NK-92 treated with Interleukin-12 subunit alpha and Interleukin-12 subunit beta, amount 100 ng/mL, for 24 hours (cell line): ENCODE results near the gene LRP1B.

Source experiments
- DNase-seq: peaks from one replicate; lab custom pipeline; 2025; lab: John Stamatoyannopoulos, UW

Gene LRP1B

DNA sequence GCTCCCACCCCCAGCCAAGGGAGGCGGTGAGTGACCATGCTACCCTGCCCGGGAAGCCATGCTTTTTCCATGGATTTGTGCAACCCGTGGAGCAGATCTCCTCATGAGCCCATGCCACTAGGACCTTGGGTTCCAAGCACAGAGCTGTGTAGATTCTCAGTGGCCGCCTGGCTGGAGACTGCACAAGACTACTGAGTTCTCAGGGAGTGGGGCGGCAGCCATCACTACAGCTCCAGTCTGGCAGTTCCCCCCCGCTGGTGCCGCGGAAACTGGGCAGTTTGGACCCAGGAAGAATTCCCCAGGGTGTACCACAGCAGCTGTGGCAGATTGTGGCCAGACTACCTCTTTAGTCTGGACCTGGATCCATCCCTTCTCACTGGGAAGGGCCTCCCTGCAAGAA, 470.6 kb downstream of the LRP1B start:
- no peak for DNase-seq

DNA sequence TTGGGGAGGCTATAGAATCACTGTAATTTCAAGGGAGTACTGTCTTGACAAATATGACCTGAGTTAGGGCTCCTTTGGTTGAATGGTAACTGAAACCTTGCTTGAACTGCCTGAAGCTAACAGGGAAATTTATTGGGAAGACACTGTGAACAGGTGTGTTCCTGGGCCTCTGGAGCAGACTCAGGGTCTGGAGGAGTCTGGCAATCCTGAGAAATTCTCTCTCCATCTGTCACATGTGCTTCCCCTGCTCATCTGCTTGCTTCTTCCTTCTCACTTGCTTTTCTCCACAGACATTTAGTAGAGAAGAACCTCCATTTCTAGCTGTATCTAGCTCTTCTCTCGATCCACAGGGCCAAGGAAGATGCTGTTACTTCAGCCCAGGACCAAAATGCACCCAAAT, 476.5 kb downstream of the LRP1B start:
- DNase-seq, result no peak

DNA sequence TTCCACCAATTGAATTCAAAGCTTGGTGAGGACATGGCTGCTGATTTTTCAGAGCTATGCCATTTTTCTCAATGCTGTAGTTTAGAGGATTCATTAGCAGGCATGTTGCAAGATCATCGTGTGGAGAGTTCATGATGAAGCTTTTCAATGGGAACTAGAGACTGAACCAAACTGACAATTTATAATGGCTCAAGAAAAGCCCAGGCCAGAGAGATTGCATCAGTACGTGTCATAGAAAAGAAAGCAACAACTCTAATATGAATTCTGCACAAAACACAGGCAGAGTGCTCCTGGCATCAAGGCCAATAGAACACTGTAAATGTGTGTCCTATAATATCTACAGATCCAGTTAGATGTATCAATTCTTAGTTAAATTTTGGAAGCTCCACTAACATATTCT, 477.6 kb downstream of the LRP1B start:
- DNase-seq, result no peak

DNA sequence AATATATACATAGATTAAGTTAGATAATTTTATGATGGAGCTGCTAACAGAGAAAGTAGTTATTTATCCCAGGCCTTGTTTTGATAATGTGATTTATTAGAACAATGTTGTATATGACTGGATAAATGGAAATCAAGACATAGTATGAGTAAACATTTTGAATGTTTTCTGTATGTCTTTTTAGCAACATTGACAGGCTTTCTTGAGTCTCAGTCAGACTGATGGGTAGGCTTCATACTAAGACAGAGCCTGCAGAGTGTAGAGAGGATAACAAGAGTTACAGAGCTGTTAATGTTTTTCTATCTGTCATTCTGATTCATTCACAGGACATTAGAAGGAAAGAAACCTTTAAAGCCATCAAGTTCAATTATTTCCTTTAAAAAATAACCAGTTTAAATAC, 478.5 kb downstream of the LRP1B start:
- DNase-seq, result no peak

DNA sequence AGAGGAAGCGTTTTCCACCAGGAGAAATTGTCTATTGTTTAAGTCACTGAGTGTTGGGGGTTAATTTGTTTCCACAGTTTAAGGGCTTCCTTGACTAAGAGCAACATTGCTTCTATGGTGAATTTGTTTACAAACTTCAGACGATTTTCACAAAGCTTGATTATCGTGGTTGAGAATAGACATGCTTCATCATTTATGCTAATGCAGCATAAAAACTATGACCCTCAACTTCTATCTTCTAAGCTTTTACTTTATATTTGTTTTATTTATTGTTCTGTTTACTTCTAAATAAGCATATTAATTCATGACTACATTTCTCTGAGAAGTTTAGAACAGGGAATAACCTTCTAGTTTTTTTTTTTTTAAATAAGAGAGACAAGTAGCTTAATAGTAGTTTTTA, 483.5 kb downstream of the LRP1B start:
- DNase-seq, result no peak

- DNase-seq, result no peak
These were observed 489.4 kb downstream of the LRP1B start for GRCh38 chr2:141641462-141641861.

- DNase-seq, result no peak
These were observed 491.0 kb downstream of the LRP1B start for GRCh38 chr2:141639809-141640208.

DNA sequence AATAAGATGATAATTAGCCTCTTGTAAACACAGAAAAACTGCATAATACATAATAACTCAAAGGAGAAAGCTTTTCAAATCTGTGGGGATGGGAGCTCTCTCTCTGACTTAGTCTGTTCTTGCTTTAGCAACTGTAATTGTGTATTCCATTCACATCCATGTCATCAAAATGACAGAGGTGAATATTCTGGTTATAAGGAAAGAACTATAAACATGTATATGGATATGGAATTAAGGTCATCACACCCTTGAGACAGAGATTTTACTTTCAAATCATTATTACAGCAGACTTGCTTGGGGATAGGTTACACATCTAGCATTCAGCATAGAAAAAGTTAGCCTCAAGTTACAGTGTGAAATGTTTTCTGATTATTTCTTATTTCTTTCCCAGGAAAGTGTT, 497.7 kb downstream of the LRP1B start:
- no peak for DNase-seq

DNA sequence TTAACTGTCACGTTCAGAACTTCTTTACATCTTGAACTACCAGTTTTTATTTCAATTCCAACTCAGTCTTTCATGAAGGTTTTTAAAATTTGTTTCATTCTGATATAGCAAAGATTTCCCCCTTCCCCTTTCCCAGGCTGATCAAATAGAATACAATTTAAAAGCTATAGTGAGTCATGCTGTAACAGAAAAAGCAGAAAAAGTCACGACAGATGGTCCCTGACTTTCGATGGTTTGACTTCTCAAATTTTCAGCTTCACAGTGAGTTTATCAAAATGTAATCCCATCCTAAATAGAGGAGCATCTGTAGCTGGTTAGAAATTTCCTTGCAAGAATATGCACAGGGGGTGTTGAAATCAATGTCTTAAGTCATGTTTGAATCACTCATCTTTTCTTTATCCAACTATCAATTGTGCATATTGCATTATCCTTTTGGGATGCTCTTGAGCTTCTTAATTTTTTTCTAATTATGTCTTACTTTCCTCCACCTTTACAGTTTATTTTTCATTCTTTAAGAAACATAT, 500.3 kb downstream of the LRP1B start:
- DNase-seq, result no peak

- no peak for DNase-seq
These were observed 510.4 kb downstream of the LRP1B start for GRCh38 chr2:141620372-141620771.

DNA sequence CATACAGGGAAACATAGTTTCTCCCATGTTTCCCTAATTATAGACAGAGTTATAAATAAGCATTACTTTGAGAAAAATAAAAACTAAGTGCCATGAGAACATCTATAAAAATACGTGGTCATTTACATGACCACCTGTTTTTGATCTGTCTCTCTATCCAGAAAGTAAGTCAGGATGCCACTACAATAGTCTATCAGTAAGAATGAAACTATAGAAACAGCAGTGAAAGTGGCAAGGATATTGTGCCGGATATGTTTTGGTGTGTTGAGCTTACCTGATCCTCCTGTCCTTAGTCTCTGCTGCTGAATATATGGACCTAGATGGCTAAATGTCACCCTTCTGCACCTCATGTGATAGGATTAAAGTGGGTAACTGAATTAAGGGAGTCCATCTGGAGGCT, 512.4 kb downstream of the LRP1B start:
- no peak for DNase-seq

DNA sequence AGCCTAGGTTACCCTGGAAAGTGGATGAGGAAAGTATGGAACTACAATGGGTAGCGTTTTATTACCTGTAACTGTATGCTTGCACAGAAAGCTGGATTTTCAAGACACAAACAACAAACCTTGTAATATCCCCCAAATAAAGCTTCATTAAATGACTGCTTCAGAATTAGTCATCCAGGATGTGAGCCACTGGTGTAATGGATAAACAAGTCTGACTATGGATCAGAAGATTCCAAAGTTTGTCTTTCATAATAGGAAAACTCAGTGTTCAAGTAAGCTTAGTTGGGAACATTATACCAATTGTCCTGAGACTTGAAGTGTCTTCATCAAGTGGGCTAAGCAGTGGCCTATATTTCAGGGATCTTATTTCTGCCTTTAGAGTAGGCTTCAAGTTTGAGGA, 518.8 kb downstream of the LRP1B start:
- no peak for DNase-seq

- DNase-seq, result no peak
These were observed 519.6 kb downstream of the LRP1B start for GRCh38 chr2:141611176-141611571.

GRCh38 chr2:141610564-141611175, 520.1 kb downstream of the LRP1B start:
- DNase-seq, result no peak

GRCh38 chr2:141605163-141605562, 525.7 kb downstream of the LRP1B start:
- no peak for DNase-seq

DNA sequence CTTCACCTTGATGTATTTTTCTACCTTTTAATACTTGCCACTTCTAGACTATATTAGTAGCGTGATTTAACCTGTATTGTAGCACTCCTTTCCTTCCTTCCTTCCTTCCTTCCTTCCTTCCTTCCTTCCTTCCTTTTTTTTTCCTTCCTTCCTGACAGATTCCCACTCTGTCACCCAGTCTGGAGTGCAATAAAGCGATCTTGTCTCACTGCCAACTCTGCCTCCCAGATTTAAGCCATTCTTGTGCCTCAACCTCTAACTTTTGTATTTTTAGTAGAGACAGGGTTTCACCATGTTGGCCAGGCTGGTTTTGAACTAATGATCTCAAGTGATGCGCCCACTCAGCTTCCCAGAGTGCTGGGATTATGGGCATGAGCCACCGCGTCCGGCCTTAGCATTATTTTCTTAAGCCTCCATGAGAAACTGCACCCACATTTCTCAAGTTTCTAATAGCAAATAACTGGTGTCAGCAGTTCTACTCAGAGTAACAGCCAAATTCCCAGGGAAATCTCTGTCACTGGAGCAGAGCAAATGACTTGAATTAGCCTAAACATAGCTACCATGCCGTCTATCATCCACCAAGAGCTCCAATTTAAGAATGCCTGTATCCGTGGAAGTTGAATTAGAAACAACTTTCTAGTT, 529.2 kb downstream of the LRP1B start:
- DNase-seq, result no peak

DNA sequence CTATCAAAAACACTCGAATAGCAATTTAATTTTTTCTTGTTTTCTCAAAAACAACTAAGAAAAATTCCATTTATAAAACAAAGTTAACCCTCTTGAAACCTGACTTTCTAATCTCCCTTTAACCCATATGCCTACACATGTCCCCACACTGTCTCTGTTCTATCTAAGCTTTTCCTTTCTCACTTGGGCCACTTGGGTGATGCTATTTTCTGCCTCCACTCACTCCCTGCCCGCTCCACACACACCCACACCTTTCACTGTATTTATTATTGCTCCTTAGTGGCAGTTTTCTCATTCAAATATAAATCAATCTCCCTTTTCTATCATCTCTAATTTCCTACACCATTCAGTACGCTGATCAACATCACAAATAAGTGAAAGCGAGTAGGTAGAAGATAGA, 531.1 kb downstream of the LRP1B start:
- no peak for DNase-seq

- DNase-seq, result no peak
These were observed 531.8 kb downstream of the LRP1B start for GRCh38 chr2:141598982-141599381.

GRCh38 chr2:141595316-141595920, 535.4 kb downstream of the LRP1B start:
- DNase-seq, result no peak

- DNase-seq, result no peak
These were observed 539.0 kb downstream of the LRP1B start for GRCh38 chr2:141591787-141592186.

- no peak for DNase-seq
These were observed 540.2 kb downstream of the LRP1B start for GRCh38 chr2:141590620-141591019.

- no peak for DNase-seq
These were observed 541.5 kb downstream of the LRP1B start for GRCh38 chr2:141589314-141589713.

DNA sequence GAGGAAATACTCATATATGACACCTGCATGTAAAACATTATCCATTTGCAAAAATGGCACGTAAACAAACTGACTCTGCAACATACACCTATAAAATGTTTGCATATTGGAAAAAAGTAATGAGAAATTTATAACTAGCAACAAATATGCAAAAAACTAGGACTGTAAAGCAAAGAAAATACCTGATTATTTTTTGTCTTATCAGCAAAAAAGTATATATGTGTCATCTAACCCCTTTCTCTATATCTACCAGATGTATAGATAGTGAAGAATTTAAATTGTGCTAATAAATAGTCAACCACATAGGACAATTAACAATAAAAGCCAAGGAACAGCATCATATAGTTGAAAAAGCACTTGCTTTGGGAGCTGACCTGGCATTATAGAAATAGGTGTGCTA, 543.8 kb downstream of the LRP1B start:
- no peak for DNase-seq

DNA sequence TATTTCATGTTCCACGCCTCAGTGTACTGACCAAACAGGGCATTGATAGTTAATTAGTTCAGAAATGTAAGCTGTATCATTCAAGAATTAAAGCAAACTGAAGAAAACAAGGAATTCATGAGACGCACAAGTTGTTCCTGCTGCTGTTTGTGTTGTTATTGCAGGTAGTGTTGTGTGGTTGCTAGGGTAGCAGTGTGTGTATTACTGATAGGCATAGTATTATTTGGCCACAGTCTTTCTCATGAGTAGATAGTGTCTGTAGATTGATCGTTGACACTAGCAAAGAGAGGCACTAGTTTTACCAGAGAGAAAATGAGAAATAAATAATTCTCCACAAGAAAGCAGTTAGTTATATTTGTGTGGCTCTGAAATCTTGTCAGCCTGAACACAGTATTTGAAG, 548.6 kb downstream of the LRP1B start:
- no peak for DNase-seq
